T follicular helper cell (primary cell): Measurements from ENCODE around the gene UBXN1.

Experiments used
- DNase-seq: peaks from one replicate; pipeline ENCODE4 v3.0.0-alpha.2; 2020; ENCODE audit warnings: low read depth

UBXN1 gene

GRCh38 chr11:62645946-62646824 is 32.7 kb downstream of the UBXN1 start, which contains the start of gene GANAB:
Gene GANAB (minus strand): TSS chr11:62646613. CDS start chr11:62646599, 14 bp downstream.
- peak; percentile 99 for DNase-seq

- DNase-seq, result no peak
Observed at GRCh38 chr11:62645671-62645945, 33.3 kb downstream of the UBXN1 start.

DNA sequence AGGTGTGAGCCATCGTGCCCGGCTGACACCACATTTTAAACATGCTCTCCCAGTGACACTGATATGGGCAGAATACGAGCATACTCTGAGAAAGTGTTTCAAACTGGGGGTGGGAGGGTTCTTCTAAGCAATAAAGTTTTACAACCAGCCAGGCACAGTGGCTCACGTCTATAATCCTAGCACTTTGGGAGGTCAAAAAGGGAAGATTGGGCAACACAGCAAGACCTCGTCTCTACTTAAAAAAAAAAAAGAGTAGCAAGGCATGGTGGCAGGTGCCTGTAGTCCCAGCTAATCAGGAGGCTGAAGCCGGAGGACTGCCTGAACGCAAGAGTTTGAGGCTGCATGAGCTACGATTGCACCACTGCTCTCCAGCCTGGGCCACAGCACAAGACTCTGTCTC is 34.7 kb downstream of the UBXN1 start:
- no peak for DNase-seq

- DNase-seq, result no peak
Observed at GRCh38 chr11:62632492-62632891, 46.4 kb downstream of the UBXN1 start.

DNA sequence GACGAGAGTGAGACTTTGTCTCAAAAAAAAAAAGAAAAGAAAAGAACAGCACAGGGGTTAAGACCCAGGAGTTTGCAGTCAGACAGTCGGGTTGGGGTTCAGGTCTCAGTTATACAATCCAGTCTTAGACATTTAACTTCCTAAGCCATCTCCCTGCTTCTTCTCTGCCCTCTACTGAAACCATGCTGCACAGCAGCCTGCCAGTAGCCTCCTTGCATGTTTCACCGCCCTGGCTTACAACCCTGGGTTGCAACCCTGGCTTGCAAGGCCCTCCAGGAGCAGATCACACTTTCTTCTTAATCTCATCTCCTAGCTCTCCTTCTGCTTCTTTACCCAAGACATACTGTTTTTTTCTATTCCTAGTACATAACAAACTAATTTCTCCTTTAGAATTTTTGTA is 51.2 kb downstream of the UBXN1 start:
- DNase-seq, result no peak
